HG02763 (cell line): ENCODE data around the gene FRS2.
A peak's percentile ranks its signal among the peaks of the same experiment; 100 is the strongest.
"Not testable (repeated sequence)": the region's sequence is repeated elsewhere in the genome, so short reads cannot be mapped to it uniquely, and the experiment has no call there.

Experiments
- ATAC-seq: cut with Tn5 transposase; IDR thresholded peaks from one replicate; pipeline ENCODE4 v1.9.1; 2021; ENCODE audit warnings: mild to moderate bottlenecking, moderate library complexity; ENCODE audit not compliant: unreplicated experiment

Gene FRS2

GRCh38 chr12:69570545-69571399, 100.6 kb downstream of the FRS2 start:
- ATAC-seq, result peak; percentile 67

- ATAC-seq, result no peak
Measured at GRCh38 chr12:69575346-69575745, 105.2 kb downstream of the FRS2 start.

GRCh38 chr12:69578283-69578682, 108.1 kb downstream of the FRS2 start:
- no peak for ATAC-seq

GRCh38 chr12:69579029-69579428, 108.8 kb downstream of the FRS2 start:
- no peak for ATAC-seq

- ATAC-seq, result no peak
Measured at GRCh38 chr12:69580074-69580473, 109.9 kb downstream of the FRS2 start.

- no peak for ATAC-seq
Measured at GRCh38 chr12:69583203-69583602, 113.0 kb downstream of the FRS2 start.

- peak; percentile 97 for ATAC-seq
Measured at GRCh38 chr12:69585189-69586062, 115.2 kb downstream of the FRS2 start, which contains the start of gene CCT2. TSS of gene CCT2 (plus strand) at chr12:69585459. CDS start at chr12:69585522, 63 bp downstream.

GRCh38 chr12:69588527-69588926, 118.3 kb downstream of the FRS2 start:
- ATAC-seq, result no peak

- ATAC-seq, result no peak
Measured at GRCh38 chr12:69589082-69589481, 118.9 kb downstream of the FRS2 start.

- ATAC-seq, result no peak
Measured at GRCh38 chr12:69595689-69596088, 125.5 kb downstream of the FRS2 start.

GRCh38 chr12:69598174-69598753, 128.1 kb downstream of the FRS2 start:
- ATAC-seq, result no peak

GRCh38 chr12:69600804-69601203, 130.6 kb downstream of the FRS2 start:
- no peak for ATAC-seq

- no peak for ATAC-seq
Measured at GRCh38 chr12:69601962-69602685, 131.9 kb downstream of the FRS2 start.

GRCh38 chr12:69602954-69603353, 132.8 kb downstream of the FRS2 start:
- no peak for ATAC-seq

GRCh38 chr12:69603556-69603955, 133.4 kb downstream of the FRS2 start:
- not testable (repeated sequence) for ATAC-seq

- ATAC-seq, result not testable (repeated sequence)
Measured at GRCh38 chr12:69604275-69604674, 134.1 kb downstream of the FRS2 start.

- no peak for ATAC-seq
Measured at GRCh38 chr12:69608114-69608513, 137.9 kb downstream of the FRS2 start.

GRCh38 chr12:69610126-69610525, 139.9 kb downstream of the FRS2 start:
- no peak for ATAC-seq

GRCh38 chr12:69610729-69611128, 140.5 kb downstream of the FRS2 start, which contains the start of gene LRRC10:
TSS of gene LRRC10 (minus strand) at chr12:69610907. CDS start at chr12:69610838, 69 bp downstream.
- no peak for ATAC-seq

GRCh38 chr12:69613351-69613750, 143.2 kb downstream of the FRS2 start:
- no peak for ATAC-seq

GRCh38 chr12:69616025-69616424, 145.8 kb downstream of the FRS2 start:
- ATAC-seq, result no peak
